GM18505 (cell line): ENCODE results near the gene MMP24.
"Not testable (repeated sequence)": the region's sequence is repeated elsewhere in the genome, so short reads cannot be mapped to it uniquely, and the experiment has no call there.

Experiments used
- ATAC-seq: cut with Tn5 transposase; IDR thresholded peaks from one replicate; pipeline ENCODE4 v1.9.1; 2021; ENCODE audit not compliant: unreplicated experiment
- POLR2A ChIP-seq: IDR thresholded peaks from 4 replicates; pipeline ENCODE4 v1.6.1; 2011; ENCODE audit warnings: borderline replicate concordance; ENCODE audit not compliant: insufficient read depth, insufficient read length; ENCODE audit errors: extremely low read depth

The MMP24 gene

DNA sequence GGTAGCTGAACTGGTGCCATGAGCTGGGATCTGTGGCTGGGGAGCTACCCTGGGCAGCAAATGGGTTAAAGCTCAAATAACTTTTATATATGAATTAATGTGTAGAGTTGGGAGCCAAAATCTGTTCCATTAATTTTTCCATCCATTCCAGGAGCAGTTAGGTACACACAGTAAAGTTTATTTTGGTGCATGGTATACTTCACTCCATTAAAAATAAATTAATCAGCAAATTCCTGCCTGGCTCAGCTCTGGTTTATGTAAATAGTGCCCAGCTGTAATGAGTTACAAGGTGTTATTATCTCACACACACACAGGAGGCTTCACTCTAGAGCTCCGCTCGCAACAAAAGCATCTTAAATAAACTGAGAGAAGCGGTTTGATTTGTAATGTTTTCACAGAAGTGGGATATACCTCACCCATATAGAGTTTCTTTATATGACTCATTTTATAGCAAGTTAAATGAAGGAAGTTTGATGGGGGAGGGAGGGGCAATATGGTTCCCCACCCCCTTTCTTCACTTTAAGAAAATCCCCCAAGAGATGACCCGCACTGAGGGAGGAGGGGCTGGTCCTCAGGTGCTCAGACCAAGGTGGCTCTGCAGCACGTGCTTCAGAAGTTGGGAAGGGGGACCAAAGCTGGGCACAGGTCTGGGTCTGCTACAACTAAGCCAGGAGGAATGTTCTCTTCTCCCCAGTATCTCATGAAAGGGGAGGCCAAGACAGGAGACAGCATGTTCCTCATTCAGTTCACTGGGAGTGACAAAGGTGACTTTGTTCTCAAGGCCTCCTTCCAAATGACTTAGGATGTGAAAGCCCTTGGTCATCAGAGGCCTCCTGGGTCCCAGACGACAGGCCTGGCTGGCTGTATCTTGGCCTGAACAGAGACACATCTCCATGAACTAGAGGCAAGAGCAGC, 76.2 kb downstream of the MMP24 start:
- no peak for ATAC-seq
- TF ChIP-seq POLR2A = no peak

DNA sequence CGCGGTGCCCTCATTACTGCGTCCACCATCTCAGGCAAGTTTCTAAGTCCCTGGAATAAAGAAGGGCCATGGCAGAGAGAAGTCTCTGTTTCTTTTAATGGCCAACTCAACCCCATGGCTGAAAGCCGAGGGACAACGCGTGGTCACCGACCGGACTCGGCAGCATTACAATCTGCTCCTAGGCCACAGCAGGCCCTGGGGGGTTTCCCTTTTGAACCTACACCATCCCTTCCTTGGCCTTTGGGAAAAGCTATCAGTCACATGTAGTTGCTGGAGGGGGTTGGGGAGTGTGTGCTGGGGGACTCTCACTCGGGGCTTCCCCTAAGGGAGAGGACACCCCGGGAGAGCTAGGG, 76.9 kb downstream of the MMP24 start:
- TF ChIP-seq POLR2A = no peak
- ATAC-seq = no peak

DNA sequence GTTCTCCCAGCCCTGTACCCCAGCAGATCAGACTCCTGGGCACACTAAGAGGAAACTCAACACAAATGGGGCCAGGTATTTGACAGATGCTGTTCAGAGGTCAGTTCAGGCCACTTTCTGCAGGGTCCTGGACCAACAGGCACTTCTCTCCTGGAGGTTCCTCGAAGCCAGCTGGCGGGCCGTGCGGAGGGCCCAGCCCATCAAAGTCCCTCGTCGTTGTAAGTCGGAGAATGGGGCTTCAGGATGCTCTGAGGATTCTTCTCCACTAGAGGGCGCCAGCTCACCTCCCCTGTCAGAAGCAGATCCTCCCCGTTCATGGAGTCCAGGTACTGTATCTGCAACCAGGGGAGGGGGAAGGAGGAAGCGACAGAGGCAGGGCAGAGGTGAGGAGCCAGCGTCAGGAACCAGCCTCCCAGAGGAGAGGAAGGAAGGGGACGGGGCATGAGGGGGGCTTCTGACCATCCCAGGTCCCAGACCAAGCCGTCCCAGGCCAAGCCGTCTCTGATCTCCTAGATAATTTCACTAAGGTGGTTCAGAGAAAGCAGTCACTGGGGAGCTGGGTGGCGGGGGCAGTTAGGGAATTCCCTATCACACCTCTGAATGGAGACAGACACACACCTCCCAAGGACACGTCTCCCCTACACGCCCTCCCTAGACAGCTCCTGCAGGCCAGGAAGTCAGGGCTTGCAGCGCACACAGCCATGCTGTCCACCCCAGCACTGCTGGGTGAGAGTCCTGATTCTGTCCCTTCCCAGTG, 77.4 kb downstream of the MMP24 start:
- peak; percentile 54 for ATAC-seq
- no peak for TF ChIP-seq POLR2A

DNA sequence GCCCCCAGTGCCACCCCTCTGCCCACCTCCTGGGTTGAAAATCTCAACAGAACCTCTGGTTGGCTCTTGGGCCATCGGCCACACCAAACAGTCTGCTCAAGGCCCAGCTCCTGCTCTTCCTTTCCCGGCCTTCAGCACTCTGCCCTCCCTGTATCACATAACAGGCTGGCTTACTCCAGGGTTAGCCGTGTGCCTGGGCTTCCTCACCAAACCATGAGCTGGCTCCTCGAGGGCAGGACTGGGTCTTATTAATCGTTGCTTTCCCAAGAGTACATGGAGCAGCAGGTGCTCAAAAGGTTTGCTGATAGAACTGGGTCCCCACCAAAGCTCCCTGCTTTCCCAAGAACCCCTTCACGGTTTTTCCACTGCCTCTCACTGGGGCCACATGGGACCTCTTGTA, 78.5 kb downstream of the MMP24 start:
- no peak for ATAC-seq
- no peak for TF ChIP-seq POLR2A

DNA sequence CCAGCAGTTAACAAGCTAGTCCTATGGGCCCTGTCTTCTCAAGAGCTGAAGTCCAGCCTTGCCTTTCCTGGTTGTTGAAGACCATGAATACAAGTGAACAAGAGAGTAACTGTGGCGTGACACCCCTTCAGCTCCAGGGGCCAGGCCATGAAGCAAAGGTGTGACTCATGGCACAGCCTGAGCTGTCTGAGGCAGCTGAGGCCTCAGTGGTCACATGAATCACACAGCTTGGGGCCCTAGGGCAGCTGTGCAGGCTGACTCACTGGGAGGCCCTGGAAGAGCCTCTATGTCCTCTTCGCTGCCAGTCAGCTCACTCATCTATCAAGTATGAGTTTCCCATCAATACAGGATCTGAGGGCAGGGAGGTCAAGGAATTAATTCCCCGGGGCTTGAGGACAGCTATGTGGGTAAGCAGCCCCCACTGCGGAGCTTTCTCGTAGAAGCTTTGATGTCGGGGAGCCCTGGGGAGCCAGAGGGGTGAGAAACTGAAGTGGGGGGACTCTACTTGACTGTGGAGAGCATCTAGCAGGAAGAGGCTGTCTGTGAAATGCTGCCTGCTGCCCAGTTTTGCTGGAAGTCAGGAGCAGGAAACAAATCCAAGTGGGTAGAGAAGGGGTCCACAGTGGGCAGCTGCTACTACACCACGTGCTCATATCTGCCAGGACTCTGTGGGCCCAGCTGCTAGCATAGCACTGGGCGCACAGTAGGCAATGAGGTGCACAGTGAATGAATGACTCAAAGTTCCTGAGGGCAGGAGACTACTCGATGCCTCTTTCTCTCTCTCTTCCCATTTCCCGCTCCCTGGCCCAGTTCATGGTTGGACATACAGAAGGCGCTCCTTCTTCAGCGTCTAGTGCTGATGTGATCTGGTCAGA, 79.4 kb downstream of the MMP24 start:
- ATAC-seq = no peak
- no peak for TF ChIP-seq POLR2A

DNA sequence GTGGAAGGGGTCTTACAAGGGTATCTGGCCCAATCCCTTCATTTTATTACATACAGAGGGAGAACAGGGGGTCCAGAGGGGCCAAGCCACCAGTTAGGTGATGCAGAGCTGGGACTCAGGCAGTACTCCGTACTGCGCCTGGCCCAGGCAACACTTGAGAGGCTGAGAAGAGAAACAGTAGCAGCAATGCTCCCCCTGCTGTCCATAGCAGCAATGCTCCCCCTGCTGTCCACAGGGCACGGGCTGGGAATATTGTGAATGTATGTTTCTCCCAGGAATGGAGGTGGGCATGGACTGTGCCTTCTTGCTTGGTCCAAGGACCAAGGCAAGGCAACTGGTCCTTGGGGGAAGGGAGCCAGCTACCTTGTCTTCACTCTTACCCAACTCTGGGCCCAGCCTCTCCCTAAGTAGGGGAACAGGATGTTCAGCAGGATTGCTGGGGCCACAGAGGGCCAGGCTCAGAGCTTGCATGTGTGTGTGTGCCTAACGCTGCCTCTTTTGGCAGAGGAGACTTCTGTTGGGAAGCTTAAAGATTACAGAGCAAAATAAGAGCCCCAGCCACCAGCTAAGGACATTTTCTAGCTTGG, 80.5 kb downstream of the MMP24 start:
- no peak for TF ChIP-seq POLR2A
- ATAC-seq = no peak

DNA sequence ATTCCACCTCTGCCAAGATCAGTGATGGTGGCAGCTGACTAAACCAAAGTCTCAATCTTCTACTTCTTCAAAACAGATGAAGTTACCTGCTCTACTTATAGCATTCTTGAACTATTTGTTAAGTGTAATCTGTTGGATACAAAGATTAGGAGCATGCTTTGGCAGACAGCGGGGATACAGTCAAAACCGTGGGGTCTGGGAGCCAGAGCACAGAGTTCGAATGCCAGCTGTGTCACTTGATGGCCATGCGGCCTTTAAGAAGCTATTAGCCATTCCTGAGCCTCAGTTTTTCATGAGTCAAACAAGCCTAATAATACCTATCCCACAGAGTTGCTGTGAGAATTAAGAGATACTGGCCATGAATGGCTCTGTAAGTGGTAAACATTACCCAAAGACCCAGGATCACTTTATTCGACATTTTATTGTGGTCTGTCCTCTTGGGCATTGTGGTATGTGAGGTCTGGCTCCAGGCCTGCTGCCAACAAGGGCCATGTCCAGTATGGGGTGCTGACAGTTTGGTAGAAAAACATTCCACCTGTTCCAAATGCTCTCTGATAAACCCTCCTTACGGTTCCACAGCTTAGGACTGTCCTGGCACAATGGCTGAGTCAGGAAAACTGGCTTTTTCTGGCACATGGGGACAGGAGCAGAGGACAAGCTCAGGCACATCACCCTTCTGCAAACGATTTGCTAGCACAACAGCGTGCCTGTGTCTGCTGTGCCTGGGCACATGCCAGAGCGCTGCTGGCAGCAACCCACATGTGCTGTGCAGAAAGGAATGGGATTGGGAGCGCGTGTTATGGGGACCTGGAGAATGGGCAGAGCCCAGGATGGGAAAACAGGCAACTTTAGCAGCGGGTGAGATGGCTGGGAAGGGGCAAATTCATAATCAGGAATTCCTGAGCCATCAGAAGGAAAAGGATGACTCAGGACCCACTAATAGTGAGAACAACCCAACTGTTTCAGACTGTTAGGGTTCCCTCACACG, 81.5 kb downstream of the MMP24 start:
- no peak for TF ChIP-seq POLR2A
- ATAC-seq = no peak

DNA sequence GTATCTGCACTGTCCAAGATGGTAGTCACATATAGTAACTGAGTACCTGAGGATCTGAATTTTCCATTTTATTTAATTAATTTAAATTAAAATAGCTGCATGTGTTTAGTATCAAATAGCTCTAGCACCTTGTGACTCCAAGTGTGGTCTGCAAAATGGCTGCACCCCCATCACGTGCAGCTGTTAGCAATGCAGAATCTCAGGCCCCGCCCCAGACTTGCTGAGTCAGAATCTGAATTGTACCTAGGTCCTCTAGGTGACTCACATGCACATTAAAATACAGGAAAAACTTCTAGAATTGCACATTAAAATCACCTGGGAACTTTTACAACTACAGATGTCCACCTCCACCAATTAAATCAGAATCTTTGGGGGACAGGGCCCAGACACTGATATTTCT, 84.9 kb downstream of the MMP24 start:
- no peak for TF ChIP-seq POLR2A
- no peak for ATAC-seq

DNA sequence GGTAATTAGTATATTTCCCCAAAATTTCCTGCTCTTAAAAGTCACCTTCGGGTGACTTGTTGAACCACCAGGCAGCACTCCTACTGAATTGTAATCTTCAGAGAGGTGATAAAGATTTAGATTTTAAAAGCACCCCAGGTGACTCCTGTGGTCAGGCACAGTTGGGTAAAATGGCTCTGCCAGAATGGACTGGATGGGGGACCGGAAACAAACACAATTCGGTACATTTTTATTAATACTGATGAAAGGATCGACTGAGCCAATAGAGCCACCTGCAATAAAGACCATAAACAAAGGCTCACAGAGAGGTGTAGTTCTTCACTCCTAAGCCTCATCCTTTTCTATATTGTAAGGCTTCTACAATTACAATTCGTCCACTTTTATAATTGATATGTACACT, 85.3 kb downstream of the MMP24 start:
- no peak for ATAC-seq
- no peak for TF ChIP-seq POLR2A

DNA sequence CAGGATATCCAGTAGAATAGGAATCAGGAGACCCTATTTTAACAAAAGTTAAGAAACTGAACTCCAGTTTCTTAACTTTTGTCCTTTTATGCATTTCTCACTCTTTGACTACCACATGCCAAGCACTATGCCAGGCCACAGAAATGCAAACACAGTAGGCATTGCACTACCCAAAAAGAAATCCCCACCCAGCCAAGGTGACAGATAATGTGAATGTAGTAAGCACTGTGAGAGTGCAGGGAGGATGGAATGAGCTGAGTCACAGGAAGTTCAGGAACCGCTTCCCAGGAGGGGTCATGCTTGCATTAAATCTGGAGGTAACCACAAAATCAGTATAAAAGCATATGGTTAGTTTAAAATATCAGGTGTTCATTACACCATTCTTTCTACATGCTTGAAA, 85.8 kb downstream of the MMP24 start:
- no peak for TF ChIP-seq POLR2A
- ATAC-seq = no peak

DNA sequence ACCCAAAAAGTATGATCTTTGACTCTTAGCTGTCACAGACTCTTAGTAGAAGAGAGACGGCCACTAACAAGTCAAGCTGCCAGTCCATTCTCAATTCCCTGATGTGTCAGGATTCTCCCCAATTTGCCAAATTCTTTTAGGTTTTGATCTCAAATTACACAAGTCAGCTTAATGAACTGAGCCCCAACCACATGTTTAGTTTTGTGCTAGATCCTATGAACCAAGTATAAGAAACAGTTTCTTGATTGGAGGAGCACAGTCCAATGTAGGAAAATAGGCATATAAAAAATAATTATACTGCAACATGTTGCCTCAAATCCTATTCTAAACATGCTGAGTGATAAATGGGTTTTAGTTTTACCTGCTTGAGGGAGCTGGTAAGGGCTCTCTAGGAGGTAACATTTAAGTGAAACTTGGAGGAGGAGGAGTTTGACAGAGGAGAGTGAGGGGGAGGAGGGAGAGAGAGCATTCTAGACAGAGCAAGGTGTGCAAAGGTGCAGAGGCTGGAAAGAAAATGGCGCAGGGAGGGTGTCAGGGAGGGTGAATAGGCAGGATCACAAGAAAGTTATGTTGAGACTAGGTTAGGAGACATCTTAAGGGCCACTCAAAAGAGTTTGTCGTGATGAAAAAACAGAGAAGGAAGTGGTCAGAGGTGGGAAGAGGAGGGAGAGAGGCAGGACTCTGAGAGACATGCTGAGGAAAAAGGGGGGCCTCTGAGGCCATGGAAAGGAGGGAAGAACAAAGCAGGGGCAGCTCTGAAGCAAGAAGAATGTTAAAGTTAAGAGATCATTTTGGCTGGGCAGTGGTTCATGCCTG, 88.5 kb downstream of the MMP24 start:
- no peak for ATAC-seq
- no peak for TF ChIP-seq POLR2A

DNA sequence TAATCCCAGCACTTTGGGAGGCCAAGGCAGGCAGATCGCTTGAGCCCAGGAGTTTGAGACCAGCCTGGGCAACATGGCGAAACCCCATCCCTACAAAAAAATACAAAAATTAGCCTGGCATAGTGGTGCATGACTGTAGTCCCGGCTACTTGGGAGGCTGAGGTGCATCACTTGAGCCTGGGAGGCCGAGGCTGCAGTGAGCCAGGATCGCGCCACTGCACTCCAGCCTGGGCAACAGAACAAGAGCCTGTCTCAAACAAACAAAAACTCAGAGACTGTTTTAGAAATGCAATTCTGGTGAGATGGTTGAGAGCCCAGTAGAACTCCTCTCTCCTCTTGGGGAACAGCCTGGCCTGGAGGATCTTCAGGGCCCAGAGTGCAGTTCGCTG, 89.1 kb downstream of the MMP24 start:
- not testable (repeated sequence) for ATAC-seq

DNA sequence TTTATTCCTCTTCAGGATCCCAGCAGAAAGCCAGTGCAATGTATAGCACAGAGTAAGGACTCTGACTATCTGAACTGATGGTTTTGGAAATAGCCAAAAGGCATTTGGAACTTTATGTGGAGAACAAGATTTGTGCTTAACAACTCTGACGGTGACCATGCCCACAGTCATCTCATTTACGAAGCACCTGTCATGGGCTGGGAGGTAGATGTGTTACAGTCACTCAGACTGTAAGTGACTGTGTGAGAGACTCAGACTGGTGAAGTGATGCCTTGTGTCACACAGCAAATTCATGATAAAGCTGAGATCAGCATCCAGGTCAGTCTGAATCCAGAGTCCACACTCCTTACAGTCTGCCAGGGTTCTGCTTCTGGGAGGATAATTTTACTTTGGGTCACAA, 89.6 kb downstream of the MMP24 start:
- TF ChIP-seq POLR2A = no peak
- ATAC-seq = no peak
